ENCODE results near the gene FZR1.

- TF ChIP-seq RCOR2 (CRISPR knock-in tag; IDR thresholded peaks at IDR 0.05) (no peak), ZNF615 (CRISPR knock-in tag; IDR thresholded peaks at IDR 0.05; ENCODE audit: borderline replicate concordance) (no peak), ZNF713 (CRISPR knock-in tag; IDR thresholded peaks at IDR 0.05) (no peak), KDM1A (CRISPR knock-in tag; IDR thresholded peaks at IDR 0.05) (no peak), CREB1 (IDR thresholded peaks at IDR 0.05) (no peak), CREB1 (CRISPR knock-in tag; IDR thresholded peaks at IDR 0.05) (no peak), JUNB (CRISPR knock-in tag; IDR thresholded peaks at IDR 0.05; ENCODE audit: borderline replicate concordance) (no peak), WIZ (CRISPR knock-in tag; IDR thresholded peaks at IDR 0.05) (no peak), GMEB2 (CRISPR knock-in tag; IDR thresholded peaks at IDR 0.05; ENCODE audit: low read depth) (no peak), TAF1 (CRISPR knock-in tag; IDR thresholded peaks at IDR 0.05) (no peak), ETV6 (CRISPR knock-in tag; conservative IDR thresholded peaks at IDR 0.05) (no peak), ZNF138 (CRISPR knock-in tag; IDR thresholded peaks at IDR 0.05; ENCODE audit: low read depth) (no peak), HCFC1 (IDR thresholded peaks at IDR 0.05; ENCODE audit: low read depth, low read length) (no peak)
- TF ChIP-seq, protein P1, sequence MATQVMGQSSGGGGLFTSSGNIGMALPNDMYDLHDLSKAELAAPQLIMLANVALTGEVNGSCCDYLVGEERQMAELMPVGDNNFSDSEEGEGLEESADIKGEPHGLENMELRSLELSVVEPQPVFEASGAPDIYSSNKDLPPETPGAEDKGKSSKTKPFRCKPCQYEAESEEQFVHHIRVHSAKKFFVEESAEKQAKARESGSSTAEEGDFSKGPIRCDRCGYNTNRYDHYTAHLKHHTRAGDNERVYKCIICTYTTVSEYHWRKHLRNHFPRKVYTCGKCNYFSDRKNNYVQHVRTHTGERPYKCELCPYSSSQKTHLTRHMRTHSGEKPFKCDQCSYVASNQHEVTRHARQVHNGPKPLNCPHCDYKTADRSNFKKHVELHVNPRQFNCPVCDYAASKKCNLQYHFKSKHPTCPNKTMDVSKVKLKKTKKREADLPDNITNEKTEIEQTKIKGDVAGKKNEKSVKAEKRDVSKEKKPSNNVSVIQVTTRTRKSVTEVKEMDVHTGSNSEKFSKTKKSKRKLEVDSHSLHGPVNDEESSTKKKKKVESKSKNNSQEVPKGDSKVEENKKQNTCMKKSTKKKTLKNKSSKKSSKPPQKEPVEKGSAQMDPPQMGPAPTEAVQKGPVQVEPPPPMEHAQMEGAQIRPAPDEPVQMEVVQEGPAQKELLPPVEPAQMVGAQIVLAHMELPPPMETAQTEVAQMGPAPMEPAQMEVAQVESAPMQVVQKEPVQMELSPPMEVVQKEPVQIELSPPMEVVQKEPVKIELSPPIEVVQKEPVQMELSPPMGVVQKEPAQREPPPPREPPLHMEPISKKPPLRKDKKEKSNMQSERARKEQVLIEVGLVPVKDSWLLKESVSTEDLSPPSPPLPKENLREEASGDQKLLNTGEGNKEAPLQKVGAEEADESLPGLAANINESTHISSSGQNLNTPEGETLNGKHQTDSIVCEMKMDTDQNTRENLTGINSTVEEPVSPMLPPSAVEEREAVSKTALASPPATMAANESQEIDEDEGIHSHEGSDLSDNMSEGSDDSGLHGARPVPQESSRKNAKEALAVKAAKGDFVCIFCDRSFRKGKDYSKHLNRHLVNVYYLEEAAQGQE (IDR thresholded peaks at IDR 0.05; ENCODE audit: borderline replicate concordance in 1 of 2, low read depth in 1 of 2, low read length in 2 of 2), result no peak
- TF ChIP-seq, protein P2, sequence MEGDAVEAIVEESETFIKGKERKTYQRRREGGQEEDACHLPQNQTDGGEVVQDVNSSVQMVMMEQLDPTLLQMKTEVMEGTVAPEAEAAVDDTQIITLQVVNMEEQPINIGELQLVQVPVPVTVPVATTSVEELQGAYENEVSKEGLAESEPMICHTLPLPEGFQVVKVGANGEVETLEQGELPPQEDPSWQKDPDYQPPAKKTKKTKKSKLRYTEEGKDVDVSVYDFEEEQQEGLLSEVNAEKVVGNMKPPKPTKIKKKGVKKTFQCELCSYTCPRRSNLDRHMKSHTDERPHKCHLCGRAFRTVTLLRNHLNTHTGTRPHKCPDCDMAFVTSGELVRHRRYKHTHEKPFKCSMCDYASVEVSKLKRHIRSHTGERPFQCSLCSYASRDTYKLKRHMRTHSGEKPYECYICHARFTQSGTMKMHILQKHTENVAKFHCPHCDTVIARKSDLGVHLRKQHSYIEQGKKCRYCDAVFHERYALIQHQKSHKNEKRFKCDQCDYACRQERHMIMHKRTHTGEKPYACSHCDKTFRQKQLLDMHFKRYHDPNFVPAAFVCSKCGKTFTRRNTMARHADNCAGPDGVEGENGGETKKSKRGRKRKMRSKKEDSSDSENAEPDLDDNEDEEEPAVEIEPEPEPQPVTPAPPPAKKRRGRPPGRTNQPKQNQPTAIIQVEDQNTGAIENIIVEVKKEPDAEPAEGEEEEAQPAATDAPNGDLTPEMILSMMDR (CRISPR knock-in tag; IDR thresholded peaks at IDR 0.05), result no peak
Measured at GRCh38 chr19:3492131-3492839, 13.8 kb upstream of the FZR1 start.

Measured in HepG2 (cell line).